ENCODE results near the gene AHCYL2.
A peak's percentile ranks its signal among the peaks of the same experiment; 100 is the strongest.
"Not testable (repeated sequence)": the region's sequence is repeated elsewhere in the genome, so short reads cannot be mapped to it uniquely, and the experiment has no call there.

The AHCYL2 gene

DNA sequence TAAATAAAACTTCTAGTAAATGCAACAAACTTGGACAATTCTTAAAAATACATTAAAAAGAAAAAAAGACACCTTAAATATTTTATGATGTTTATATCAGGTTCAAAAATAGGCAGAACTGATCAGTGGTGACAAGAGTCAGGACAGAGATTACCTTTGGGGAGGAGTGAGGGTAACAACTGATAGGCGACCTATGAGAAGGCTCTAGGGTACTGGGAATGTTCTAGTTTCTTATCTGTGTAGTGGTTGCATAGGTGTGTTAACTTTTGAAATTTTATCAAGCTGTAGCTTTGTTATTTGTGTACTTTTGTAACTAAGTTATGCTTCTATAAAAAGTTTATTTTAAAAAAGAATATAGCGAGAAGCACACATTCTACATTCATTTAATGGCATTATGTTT lies 134.3 kb downstream of the AHCYL2 start:
- no peak for DNase-seq

DNA sequence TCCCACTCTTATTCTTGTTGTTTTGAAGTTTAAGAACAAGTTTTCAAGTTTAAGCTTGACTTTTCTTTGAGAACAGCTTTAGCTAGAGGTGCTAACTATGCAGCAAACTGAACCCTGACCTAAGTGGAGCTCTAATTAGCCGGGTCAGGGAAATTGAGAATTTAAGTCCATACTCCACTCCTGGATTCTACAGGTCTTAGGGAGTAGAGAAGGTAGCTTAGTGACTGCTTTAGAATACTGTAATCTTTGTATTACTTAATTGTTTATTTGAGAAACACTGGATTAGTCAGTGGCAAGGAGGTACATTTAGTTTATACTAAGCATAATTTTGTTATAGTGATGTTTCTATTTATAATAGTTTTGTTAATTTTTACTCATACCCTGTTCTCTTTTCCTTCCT lies 134.8 kb downstream of the AHCYL2 start:
- no peak for DNase-seq

DNA sequence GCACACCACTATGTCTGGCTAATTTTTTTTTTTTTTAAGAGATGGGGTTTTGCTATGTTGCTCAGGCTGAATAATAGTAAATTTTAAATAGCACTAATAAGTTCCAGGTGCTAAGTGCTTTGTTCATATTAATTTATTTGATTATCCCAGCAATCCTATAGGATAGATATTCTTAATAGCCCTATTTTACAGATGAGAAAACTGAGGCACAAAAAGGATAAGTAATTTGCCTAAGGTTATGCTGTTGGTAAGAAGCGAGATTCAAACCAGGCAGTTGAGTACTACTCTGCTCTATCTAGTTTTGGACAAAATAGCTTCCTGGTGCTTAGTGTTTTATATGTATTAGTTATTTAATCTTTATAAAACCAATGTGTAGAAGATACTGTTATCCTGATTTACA lies 136.9 kb downstream of the AHCYL2 start:
- no peak for DNase-seq

DNA sequence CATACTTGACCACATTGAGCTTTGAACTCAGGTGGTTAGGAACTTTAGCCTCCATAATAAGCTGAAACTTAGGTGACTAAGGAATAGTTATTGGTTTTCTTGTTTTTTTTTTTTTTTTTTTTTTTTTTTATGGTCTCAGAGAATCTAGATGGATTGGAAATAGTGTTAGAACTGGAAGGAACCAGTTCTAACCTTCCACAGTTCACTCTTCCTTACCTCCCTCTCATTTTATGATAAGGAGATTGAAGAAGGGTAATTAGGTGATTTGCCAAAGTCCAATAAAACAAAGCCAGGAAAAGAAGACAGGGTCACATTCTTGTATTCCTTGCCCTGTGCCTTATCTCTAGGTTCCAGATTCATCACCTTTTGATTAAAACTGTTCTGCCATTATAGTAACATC lies 137.7 kb downstream of the AHCYL2 start:
- no peak for DNase-seq

DNA sequence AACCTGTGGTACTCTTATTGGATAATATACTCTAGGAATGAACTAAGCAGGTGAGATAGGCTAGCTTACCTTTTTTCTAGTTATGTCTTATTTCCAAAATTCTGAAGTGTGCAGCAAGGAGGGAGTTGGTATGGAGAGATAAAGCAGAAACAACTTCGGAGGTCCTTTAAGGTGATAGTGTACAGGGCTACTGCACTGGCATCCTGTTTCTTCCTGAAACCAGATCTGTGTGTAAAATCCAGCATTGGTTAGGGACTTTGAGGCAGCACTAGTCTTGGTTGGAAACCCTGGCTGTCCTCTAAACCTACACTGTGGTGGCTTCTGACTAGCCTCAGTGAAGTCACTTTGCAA lies 142.5 kb downstream of the AHCYL2 start:
- DNase-seq: no peak

DNA sequence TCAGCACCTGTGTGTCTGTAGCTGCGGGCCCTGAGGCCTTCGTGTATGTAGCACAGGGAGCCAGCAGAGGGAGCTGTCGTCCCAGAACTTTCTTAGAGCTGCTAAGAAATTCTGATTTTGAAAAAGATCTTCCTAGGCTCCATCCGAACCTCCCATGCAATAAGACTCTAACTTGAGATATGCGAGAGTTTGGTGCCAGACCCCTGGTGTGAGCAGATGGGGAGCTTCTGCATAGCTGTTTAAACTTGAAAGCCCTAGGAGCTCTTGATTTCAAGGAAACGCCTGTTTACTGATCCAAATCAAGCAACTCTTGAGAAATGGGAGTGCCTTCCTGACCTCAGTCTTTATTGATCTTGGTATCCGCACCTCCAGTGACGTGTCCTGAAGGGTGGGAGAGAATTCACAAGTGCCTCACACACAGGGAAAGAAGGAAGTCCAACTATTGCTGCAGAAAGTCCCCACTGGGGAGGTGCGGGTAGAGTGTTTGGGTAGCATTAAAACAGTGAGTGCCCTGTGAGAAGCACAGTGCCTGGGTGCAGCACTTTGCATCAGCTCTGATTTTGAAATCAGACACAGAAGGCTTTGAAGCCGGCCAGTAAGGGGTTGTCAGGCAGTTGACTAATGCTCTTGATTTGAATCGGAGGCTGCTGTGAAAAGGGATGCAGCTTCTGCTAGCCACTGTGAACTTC lies 143.0 kb downstream of the AHCYL2 start:
- DNase-seq: peak; percentile 65

DNA sequence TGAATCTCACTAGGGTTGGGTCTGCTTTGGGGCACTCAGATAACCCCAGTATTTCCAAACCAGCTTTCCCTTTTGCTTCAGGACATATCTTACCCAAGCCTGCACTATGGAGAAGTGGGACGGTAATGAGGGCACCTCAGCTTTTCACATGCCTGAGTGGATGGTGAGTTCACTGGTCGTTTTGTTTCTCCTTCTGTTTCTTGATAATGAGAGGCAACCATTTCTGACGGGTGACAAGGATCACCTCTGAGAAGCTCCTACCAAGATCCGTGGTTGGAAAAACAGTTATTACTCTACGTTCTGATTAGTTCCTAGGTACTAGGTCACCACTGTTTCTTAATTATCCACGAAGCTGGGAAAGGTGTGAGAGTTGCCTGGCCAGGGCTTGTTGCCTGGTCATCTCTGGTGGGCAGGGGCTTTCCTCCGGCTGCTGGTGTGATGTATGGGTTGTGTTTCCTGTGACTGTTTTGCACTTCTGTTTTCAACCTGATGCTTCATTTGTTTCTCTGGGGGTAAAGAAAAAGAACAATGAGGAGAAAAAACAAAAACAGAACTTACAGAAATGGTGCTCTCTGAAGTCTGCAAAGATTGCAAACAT lies 143.7 kb downstream of the AHCYL2 start:
- peak; percentile 11 for DNase-seq

DNA sequence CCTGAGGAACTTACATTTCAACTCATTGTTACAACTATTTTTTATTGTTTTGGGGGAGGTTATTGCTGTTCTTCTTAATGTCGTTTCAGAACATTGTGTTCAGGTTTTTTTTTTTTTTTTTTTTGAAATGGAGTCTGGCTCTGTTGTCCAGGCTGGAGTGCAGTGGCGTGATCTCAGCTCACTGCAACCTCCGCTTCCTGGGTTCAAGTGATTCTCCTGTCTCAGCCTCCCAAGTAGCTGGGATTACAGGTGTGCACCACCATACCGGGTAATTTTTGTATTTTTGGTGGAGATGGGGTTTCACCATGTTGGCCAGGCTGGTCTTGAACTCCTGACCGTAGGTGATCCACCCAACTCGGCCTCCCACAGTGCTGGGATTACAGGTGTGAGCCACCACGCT lies 144.6 kb downstream of the AHCYL2 start:
- not testable (repeated sequence) for DNase-seq

DNA sequence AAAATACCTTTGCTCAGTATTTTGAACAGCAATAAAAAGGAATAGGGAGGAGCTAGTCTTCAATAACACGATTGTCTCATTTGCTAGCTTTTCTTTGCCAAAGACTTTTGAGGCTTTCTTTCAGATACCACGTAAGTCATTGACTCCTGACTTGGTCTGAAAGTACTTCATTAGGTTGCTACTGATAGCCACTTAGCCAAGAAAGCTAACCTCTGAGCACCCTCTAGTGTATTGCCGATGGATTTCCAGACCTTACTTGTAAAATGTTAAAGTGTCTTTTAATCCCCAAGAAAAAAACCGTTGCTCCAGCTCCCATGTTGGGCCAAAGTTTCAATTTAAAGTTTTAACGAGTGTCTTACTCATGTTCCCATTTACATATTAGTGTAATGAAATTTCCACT lies 146.0 kb downstream of the AHCYL2 start:
- no peak for DNase-seq

DNA sequence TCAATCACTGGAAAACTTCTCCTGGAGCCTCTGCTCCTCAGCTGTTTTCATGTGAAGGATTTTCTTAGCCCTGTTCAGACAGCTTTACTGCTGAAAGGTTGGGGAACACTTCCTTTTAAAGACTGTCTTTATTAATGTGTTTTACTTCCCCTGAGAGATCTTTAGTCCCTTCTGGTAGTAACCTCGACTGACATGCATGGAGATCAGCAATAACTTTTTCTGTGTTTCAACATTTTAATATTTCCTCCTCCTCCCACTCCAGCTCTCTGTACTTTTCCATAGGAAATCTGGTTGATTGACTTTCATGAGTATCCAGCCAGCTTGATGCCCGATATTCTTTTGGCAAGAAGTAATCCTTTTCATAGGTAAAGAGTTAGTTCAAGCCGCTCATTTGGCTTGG lies 146.7 kb downstream of the AHCYL2 start:
- DNase-seq: no peak

DNA sequence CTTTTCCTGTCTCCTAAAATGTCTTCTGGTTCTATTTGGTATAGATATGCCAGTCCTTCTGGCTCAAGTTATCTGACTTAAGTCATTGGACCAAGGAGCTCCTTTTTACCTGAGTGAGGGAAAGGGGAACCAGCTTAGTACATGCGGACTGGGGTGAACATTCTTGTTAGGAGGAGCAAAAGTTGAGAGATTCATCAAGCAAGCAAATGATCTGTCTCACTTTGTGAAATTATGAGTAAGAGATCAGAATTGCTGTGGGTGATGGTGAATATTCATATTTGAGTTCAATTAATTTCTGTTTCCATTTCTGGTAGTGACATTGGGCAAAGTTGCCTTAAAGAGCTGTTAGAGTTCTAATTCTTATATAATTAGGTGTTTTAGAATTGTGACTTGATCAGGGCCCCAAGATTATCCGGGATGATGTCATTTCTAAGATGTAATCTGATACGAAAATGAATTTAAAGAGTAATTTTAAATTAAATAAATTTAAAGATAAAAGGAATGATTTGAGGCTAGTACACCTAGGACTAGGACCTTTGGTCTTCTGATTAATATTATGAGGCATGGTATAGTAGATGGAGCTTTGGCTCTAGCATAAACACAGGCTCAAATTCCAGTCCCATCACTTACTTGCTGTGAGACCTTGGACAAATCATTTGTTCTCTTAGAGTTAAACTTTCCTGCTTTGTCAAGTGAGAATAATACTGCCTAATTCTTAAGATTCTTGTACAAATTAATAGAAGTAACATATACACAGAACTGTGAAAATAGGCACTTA lies 149.0 kb downstream of the AHCYL2 start:
- no peak for DNase-seq

DNA sequence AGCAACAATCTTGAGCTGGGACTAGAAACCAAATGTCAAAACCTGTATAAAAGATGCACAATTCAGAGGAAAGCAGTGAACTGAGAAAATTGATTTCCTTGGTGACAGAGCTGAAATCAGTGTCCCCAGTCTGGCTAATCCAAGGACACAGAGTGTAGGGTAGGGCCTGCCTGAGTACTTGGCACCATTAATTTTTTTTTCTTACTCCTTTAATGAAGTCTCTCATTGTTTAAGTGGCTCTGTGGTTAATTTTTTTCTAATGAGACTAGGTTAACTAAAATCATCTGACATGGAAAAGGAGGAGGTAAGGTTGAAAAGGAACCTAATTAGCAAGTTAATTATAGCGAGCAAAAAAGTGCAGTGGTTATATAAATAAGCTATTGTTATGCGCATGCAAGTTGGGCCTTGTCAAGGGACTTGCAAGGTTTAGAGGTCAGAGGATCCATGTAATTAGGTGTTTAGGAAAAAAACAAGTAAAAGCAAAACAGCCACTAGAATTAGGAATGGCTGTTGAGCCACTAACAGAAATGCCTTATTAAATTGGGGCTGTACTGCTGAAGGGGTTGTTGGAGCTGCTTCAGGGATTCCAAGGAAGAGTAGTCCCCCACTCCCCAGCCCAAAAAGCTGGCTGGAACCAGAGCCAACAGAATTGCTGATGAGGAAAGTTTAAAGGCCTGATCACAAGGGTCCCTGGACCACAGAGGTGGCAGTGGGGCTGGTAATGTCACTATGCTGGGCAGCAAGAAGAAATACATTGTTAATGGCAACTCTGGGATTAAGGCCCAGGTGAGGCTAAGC lies 150.5 kb downstream of the AHCYL2 start:
- no peak for DNase-seq

DNA sequence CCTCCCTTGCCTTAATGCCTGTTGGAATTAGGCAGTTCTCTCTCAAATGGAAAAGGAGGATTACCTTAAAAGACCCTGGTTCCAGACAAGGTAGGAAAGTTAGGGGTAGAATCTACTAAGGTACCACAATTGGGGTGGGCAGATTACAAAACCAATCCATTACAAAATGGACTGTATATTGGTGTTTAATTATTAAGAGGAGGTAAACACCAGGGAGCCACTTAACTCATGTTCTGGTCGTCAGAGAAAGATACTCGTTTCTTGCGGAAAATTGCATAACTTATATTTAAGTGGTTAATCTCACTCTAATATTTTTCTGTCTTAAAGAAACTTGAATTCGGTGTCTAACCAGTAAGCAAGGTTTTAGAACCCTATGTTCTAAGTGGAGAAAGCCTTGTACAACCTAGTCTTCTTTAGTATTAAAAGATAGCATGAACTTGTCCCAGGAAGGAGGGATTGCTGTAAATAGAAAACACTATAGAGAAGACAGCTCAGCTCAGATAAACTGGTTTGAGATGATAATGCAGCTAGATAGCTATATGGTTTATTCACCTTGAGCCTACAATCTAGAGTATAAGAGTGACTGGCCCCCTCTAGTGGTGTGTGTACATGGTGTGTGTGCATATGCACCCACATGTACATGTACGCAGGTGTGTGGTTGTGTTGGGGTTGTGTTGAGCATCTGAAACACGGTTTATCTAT lies 151.4 kb downstream of the AHCYL2 start:
- peak; percentile 35 for DNase-seq

DNA sequence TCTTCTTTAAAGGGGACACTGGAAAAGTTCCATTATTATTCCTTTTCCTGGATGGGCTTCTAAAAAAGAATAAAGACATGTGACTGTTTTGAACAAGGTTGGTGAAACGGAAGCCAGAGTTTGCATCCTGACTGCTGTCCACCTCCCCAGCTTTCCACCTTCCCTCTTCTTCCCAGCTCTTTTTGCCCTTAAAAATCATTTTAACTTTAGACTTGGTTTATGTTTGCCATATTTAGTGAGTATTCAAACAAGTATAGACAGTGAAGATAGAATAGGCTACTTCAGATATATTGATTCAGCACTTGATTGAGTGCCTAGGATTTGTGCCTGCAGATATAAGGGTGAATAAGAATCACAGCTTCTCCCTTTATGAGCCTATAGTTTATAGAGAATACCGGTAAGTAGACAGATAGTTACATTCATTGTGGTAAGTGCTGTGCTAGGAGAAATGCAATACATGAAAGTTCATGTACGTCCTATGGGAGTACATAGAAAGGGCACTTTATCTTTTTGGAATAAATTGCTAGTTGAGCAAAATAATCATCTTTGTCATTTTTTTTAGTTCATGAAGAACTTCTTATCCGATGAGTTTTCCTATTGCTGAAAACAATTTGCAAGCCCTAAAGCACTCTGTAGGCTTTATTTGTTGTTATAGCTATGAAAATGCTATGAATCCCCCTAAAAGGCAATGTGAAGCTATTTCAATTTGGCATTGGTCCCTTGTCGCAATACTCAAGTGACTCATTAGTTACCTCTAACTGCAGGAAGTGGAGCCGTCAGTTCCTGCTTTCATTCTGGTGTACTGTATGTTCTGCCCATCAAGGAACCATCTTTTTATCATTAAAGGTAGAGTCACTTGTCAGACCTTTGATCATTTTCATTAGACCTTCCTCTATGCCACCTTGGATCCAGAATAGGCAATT lies 152.2 kb downstream of the AHCYL2 start:
- DNase-seq: no peak

DNA sequence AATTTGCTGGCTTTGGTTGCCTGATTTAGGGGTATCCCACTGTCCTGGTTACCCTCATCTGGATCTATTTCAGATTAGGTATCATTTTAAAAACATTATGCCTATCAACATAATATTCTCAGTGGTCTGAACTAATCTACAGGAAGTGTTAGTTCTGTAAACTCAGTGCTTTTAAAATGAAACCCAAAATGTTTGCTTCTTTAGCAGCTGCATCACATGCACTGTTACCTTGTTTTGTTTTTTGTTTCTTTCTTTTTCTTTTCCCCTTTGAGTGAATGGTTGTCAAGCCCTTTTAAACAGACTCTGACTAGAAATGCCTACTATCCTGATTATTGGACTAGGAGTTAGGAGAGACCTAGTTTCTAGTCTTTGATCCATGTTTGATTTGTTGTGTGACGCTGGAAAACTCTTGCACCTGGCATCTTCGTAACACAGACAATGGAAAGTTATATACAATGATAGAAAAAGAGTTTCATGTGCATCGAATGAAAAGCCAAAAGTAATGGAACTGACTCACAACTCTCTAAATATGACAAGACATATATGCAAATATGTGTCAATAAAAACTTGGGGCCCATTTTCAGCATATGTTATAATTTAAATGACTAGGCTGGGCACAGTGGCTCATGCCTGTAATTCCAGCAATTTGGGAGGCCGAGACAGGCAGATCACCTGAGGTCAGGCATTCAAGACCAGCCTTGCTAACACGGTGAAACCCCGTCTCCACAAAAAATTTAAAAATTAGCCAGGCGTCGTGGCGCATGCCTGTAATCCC lies 157.1 kb downstream of the AHCYL2 start:
- no peak for DNase-seq

DNA sequence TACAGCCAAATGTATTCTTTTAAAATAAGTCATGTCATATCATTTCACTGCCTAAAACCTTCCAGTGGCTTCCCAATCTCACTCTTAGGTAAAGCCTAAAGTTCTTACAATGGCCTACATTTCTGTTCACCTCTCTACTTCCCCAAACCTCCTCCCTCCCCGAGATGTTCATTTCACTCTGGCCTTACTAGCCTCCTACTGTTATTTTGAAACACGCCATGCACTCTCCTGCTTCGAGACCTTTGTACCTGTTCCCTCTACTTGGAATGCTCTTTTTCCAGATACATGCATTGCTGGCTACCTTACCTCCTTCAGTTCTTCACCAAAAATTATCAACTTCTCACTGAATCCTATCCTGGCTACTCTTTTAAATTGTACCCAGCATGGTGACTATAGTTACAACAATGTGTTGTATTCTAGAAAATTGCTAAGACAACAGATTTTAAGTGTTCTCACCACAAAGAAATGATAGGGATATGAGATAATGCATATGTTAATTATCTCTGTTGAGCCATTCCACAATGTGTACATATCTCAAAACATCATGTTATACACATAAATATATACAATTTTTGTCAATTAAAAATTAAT lies 158.8 kb downstream of the AHCYL2 start:
- DNase-seq: no peak

DNA sequence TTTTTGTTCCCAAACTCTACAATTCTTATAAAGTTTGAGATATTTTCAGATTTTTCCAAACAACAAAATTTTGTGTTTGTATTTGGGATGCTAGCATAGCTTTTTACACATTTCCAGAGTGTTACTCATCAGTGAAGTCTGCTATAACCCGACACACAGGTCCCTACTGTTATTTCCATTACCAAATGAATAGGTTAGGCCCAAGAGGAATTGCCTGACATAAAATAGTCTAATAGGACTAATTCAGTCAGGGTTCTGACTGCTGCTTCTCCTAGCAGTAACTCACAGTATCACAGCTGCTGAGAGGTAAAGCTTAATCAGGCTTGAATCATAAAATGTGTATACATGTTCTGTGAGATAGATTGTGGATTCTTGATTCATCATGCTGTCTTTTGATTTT lies 160.3 kb downstream of the AHCYL2 start:
- no peak for DNase-seq

DNA sequence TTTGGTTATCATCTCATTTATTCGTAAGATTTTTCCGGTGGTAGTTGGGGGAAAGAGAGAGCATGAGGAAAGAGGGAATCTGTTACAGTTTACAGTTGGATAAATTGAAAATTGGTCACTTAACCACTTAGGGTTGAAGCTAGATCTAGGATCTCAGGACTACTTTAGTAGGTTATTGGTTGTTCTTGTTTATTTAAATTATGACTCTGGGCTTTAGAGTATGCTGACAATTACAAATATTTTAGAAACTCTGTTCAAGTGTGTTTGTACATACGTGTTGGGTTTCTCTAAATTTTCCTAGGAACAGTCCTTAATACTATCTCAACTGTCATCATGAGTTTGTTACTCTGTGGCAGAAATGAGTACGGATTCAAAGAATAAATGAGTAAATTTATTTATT lies 160.8 kb downstream of the AHCYL2 start:
- DNase-seq: no peak

DNA sequence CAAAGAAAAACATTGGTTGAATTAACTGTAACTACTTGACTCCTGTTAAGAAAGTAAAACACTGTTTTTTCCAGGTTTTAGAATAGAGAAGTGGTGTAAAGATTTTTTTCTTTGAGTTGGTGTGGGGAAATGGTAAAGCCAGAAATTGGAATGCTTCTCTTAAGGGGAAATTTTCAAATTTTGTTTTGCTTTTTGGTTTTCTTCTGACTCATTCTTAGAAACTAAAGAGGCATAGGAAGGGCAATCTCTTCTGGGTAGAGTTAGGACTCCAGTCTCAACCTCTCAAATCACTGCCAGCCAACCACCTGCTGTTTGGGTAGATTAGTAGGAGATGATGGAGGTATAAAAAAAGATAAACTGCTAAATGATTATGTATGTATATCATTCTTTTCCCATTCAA lies 161.7 kb downstream of the AHCYL2 start:
- DNase-seq: no peak

DNA sequence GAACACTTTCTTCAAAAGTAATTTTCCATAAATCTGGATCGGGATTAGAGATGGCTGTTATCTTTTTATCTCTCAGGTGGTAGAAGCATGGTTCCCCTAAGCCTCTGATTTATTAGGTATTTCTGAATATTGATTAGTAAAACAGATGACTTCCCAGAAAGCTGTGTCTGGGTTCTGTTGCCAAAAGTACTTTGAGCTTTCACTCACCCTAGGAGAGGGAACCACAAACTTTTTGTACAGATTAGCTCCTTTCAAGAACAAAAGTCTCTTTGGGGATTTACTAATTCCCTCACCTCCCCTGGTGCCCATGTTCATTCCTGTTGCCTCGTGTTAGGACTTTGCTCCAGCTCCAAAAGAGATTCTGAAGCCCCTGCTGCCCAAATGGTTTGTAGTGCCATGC lies 162.7 kb downstream of the AHCYL2 start:
- DNase-seq: no peak
